ENCODE measurements around the gene IRF2BP1. TPM values are rescaled to one million over a fixed set of nuclear protein-coding genes. Genes with fewer than 3 reads are reported as not detected.

Gene IRF2BP1
- polyA plus RNA-seq, 2 of the 4 experiments (the other 2 are of a cell fraction), result 10.9 to 23.1 TPM

DNA sequence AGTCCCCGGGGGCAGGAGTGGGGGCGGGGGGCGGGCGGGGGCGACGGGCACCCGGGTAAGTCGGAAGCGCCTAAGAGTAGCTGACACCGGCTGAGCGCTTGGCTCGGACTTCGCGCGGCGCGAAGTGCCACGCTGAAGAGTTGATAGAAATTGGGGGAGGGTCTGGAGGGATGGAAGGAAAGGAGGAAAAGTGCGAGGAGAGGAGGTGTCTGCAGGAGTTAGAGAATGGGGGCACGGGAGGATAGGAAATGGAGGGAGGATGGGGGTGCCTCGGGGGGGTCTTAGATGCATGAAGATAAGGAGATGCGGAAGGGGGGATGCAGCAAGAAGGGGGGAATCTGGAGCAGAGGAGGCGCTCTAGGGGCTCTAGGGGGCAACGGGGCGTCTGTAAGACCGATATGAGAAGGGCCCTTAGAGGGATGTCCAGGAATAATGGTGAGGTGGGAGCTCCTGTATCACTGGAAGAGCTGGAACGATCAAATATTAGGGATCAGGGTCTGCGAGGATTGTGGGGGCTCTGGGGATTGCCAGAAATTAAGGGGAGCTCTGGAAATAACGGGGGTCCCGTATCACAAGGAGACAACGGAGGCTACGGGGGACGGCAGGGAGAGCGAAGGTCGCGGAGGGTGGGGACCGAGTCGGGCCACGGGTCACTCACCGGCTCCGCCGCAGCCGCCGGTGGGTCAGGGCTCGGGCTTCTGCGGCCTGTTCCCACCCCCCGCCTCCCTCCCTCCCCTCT, 16.1 kb upstream of the IRF2BP1 start, which contains the start of gene MYPOP:
Gene MYPOP (minus strand): TSS at position 702 of the 739 bp plus-strand sequence. CDS start 840 bp downstream, outside the sequence.
- TF ChIP-seq NPAS2 (CRISPR knock-in tag; IDR thresholded peaks at IDR 0.05; ENCODE audit: borderline replicate concordance) (no peak), CBX8 (IDR thresholded peaks at IDR 0.05) (no peak), TP53 (CRISPR knock-in tag; IDR thresholded peaks at IDR 0.05) (no peak), JUN (IDR thresholded peaks at IDR 0.05) (peak in 1 of 2 experiments; percentile 34; a peak in 1 of 5 replicates), NR3C1 (IDR thresholded peaks at IDR 0.05) (no peak), CHD4 (IDR thresholded peaks at IDR 0.05; ENCODE audit: borderline replicate concordance) (no peak), CTCF (IDR thresholded peaks at IDR 0.05) (no peak), TFCP2L1 (CRISPR knock-in tag; IDR thresholded peaks at IDR 0.05) (no peak), USF2 (IDR thresholded peaks at IDR 0.05) (no peak), ZC3H11A (IDR thresholded peaks at IDR 0.05) (no peak), ESRRA (IDR thresholded peaks at IDR 0.05; ENCODE audit: borderline replicate concordance, low read length) (no peak), HEYL (CRISPR knock-in tag; IDR thresholded peaks at IDR 0.05) (no peak), GATA3 (IDR thresholded peaks at IDR 0.05; ENCODE audit: borderline replicate concordance) (no peak), POLR2A (IDR thresholded peaks at IDR 0.05; ENCODE audit: low read length) (peak; percentile 74), SREBF2 (IDR thresholded peaks at IDR 0.05) (no peak), ZNF302 (CRISPR knock-in tag; IDR thresholded peaks at IDR 0.05) (no peak), MAX (IDR thresholded peaks at IDR 0.05) (0 out of 2 replicates have a peak, but pooled peaks have one; percentile 12), CBX2 (IDR thresholded peaks at IDR 0.05; ENCODE audit: borderline replicate concordance, low read depth) (no peak), FOXS1 (CRISPR knock-in tag; IDR thresholded peaks at IDR 0.05) (no peak), PHF8 (IDR thresholded peaks at IDR 0.05; ENCODE audit: borderline replicate concordance, low read depth) (no peak; the same call in 1 of the 2 replicates), CHD2 (IDR thresholded peaks at IDR 0.05; ENCODE audit: low read length, partially characterized antibody) (no peak), CEBPB (IDR thresholded peaks at IDR 0.05) (no peak), MAFK (IDR thresholded peaks at IDR 0.05; ENCODE audit: partially characterized antibody) (no peak)
- TF ChIP-seq, protein P1, sequence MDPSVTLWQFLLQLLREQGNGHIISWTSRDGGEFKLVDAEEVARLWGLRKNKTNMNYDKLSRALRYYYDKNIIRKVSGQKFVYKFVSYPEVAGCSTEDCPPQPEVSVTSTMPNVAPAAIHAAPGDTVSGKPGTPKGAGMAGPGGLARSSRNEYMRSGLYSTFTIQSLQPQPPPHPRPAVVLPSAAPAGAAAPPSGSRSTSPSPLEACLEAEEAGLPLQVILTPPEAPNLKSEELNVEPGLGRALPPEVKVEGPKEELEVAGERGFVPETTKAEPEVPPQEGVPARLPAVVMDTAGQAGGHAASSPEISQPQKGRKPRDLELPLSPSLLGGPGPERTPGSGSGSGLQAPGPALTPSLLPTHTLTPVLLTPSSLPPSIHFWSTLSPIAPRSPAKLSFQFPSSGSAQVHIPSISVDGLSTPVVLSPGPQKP (IDR thresholded peaks at IDR 0.05; ENCODE audit: low read depth, low read length), result no peak
- TF ChIP-seq, protein P2, sequence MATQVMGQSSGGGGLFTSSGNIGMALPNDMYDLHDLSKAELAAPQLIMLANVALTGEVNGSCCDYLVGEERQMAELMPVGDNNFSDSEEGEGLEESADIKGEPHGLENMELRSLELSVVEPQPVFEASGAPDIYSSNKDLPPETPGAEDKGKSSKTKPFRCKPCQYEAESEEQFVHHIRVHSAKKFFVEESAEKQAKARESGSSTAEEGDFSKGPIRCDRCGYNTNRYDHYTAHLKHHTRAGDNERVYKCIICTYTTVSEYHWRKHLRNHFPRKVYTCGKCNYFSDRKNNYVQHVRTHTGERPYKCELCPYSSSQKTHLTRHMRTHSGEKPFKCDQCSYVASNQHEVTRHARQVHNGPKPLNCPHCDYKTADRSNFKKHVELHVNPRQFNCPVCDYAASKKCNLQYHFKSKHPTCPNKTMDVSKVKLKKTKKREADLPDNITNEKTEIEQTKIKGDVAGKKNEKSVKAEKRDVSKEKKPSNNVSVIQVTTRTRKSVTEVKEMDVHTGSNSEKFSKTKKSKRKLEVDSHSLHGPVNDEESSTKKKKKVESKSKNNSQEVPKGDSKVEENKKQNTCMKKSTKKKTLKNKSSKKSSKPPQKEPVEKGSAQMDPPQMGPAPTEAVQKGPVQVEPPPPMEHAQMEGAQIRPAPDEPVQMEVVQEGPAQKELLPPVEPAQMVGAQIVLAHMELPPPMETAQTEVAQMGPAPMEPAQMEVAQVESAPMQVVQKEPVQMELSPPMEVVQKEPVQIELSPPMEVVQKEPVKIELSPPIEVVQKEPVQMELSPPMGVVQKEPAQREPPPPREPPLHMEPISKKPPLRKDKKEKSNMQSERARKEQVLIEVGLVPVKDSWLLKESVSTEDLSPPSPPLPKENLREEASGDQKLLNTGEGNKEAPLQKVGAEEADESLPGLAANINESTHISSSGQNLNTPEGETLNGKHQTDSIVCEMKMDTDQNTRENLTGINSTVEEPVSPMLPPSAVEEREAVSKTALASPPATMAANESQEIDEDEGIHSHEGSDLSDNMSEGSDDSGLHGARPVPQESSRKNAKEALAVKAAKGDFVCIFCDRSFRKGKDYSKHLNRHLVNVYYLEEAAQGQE (IDR thresholded peaks at IDR 0.05), result no peak
- TF ChIP-seq, protein P3, sequence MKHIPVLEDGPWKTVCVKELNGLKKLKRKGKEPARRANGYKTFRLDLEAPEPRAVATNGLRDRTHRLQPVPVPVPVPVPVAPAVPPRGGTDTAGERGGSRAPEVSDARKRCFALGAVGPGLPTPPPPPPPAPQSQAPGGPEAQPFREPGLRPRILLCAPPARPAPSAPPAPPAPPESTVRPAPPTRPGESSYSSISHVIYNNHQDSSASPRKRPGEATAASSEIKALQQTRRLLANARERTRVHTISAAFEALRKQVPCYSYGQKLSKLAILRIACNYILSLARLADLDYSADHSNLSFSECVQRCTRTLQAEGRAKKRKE (CRISPR knock-in tag; IDR thresholded peaks at IDR 0.05; ENCODE audit: low read depth), result no peak
- Histone ChIP-seq H3K4me3 (peak within 1 kb of the TSS; percentile 78), H3K9me3 (no peaks in the 10 kb centered on the region), H3K4me2 (peak within 1 kb of the TSS; percentile 97), H3K27ac (peak within 1 kb of the TSS; percentile 89 to 93), H3K4me1 (peaks cover 17% of the 10 kb centered on the region)
- 3% methylated on average over 36 of the region's 47 CpGs for WGBS (ENCODE audit: missing lambda C conversion rate)
- ATAC-seq (peak; percentile 6 to 28; a peak in 4 of 6 replicates), DNase-seq (ENCODE audit: low read depth in 1 of 2, low spot score in 1 of 2) (no peak), FAIRE-seq (no peak)
- POLR2A ChIA-PET, result interaction anchor here (0.7 to 1.8 kb wide), 10 partner anchors 11 to 167 kb away, joined by 3 to 23 read pairs (median 4); partner anchors contain the start of genes CCDC61, IRF2BP1, NOVA2 and SYMPK
- CTCF ChIA-PET, result interaction anchor here (1.0 to 5.2 kb wide), 14 partner anchors 9 to 175 kb away, joined by 3 to 29 read pairs (median 6); partner anchors contain the start of genes CCDC61, FOXA3, IRF2BP1 and NANOS2

All from A549 (cell line).